GM18868 (cell line): Measurements from ENCODE around the gene KRTAP10-3.
"Not testable (repeated sequence)": the region's sequence is repeated elsewhere in the genome, so short reads cannot be mapped to it uniquely, and the experiment has no call there.

Experiments
- ATAC-seq: cut with Tn5 transposase; IDR thresholded peaks from one replicate; pipeline ENCODE4 v1.9.1; 2021; ENCODE audit warnings: mild to moderate bottlenecking, moderate library complexity; ENCODE audit not compliant: unreplicated experiment

KRTAP10-3 gene

DNA sequence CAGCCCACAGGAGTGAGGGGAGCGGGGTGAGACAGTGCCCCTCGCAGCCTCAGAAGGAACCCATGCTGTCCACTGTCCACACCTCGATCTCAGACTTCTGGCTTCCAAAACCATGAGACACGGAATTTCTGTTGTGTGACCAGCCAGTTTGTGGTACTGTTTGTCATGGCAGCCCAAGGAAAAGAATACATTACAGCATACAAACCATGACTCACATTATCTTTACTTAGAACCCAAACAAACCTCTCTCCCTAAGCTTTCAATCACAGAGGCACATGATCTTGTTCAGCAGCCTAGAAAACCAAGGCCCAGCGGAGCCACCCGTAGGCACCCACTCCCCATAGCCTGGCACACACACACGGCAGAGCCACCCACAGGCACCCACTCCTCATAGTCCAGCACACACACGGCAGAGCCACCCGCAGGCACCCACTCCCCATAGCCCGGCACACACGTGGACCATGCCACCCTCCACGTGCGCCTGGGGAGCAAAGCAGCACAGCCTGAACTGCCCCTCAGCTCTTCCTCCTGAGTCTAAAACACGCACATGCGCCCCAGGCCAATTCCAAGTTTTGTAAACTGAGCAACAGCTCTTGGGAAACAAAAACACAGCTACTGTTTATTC is 14.5 kb upstream of the KRTAP10-3 start:
- no peak for ATAC-seq

DNA sequence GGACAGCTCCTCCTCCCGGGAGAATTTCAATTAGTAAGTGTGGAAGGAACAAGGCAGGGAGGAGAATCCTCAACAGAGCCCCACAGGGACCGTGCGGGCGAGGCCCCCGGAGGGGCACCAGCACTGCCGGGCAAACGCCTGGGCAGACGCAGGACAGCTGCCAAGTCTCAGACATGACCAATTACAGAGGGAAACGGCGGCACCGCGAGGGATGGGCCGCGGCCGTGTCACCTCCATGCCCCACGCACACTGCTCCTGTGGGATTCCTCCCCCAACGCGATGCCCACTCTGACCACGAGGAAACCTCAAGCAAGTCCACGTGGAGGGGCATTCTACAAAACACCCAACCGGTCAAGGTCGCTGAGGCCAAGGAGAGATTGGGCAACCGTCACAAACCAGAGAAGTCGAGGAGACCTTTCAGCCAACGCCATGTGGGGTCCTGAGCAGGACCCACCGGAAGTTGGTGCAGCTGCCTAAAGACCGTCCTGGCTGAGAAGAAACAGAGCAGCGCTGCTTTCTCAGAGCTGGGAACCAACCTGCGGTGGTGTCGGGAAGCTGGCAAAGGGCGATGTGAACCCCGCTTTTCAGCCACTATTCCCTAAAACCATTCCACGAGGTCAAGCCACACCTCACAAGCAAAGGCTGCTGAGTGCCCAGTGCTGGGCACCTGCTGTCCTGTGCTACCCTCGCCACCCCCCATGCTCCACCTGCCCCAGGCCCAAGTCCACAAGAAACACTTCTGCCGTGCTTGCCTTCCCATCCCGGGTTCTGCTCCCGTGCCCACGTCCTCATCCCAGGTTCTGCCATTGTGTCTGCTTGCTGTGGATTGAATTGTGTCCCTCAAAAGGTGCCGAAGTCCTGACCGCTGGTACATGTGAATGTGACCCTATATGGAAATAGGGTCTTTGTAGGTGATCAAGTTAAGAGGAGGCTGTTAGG is 13.5 kb upstream of the KRTAP10-3 start:
- no peak for ATAC-seq

DNA sequence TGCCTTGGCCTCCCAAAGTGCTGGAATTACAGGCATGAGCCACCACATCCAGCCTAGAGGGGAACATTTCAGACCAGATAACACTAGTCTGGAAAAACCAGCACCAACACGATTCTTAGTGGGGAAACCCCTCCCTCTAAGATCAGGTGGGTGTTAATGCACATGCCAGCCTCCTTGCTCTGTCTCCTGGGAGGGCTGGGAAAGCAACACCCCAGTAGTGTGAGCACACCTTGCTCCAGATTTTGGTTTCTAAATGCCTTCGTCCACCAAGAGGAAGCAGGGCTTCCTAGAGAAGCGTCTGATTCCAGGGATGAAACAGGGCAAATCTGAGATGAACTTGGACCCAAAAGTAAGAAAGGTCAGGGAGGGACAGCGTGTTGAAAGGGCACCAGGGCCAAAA is 12.7 kb upstream of the KRTAP10-3 start:
- no peak for ATAC-seq

DNA sequence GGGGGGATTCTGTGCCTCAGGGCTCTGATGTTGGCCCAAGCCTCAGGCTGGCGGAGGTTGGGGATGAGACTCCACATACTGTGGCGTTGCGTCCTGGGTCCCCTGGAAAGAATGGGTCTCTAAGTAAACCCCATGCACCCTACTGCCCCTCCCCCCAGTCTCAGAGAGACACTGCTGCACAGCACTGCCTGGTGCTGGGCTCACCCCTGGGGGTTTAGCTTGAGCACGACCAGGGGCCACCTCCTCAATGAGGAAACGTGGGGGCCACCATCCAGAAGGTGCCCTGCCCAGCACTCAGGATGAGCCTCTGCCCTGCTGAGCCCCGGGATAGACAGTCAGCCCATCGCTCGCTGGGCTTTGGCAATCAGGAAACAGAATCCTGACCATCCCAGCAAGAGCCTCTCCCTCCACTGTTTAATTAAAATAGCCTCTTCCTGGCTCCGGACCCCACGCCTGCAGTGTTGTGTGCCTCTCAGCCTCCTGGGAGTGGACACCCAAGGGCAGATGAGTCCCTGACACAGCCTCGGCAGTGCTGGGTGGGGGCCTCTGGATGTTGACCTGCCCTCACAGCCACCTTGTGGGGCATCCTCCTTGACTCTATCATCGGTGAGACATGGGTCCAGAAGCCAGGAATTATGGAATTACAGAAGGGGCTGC is 11.4 kb upstream of the KRTAP10-3 start:
- no peak for ATAC-seq

DNA sequence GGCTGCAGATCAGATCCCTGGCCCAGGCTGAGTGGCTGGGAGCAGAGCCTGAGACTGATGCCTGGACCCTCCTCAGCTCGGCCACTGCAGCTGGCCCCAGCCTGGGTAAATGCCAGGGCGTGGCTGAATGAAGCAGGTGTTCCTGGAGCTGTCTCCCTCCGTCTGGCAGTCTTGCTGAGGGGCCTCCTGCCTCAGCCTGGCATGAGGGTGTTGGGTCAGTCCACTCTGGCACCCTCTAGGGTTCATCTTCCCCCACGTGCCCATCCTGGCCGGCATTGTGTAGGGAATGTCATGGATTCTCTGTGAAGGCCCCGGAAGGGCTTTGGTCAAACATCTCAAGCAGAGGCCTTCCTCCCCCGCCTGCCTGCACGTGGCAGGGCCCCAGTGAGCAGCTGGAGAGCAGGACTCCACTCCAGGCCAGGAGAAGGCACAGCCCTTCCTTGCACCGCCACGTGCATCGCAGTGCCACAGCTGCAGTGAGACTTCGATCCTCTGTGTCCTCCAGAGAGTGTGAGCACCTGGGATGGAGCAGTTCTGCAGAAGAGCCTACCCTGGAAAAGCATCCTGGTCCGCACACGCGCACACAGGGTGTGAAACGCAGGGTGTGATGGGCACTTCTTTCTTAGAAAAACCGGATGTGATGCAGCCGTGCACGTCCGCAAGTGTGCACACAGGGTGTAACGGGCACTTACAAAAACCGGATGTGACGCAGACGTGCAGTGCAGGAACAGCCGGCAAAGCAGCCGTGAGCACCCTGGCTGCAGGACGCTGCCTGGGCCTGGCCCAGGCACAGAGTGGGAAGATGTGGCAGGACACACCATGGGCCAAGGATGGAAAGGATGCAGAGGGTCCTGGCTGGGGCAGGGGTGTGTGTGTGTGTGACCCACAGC is 10.3 kb upstream of the KRTAP10-3 start:
- no peak for ATAC-seq

DNA sequence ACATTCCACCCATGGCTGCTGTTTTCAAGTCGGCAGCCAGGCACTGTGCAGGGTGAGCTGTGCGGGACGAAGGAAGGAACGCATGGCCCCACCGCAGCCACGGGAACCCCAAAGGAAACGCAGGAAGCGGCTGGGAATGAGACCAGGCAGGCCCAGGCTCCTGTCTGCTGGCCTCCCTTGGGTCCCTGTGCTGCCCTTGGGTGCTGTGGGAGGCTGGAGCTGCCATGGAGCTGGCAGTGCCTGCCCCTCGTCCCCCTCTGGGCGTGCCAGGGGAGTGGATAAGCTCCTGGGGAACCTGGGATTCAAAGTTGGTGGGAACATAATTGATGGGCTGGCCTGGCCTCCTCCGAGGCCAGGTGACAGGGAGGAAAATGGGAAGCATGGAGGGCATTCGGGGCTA is 9.7 kb upstream of the KRTAP10-3 start:
- no peak for ATAC-seq

DNA sequence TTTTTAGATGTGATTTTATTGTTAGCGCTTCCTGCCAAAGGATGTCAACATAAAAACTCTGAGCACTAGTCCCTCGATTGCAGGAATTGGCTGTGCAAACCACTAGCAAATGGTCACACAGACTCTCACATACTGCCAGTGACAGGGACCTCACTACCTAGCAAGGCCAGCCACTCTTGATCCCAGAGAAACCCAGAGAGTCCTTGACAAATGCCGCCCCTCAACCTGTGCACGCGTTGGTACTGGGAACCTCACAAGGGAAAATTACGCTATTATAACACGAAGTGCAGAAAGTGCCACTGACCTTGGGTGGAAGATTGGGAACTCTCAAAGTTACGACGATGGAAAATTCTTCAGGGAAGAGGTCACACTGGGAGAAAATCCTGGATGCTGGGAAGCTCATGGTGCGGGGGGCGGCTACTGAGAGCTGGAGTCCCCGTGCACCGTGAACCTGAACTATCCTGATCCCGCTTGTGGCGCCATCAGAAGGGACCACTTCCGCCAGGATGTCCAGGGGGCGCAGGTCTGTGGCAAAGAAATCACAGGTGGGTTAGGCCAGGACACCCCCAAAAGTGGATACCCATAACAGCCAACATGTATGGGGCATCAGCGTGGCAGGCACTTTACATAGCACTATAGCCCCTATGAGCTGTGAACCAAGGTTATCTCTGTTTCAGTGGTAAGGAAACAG is 9.0 kb upstream of the KRTAP10-3 start:
- ATAC-seq, result no peak

DNA sequence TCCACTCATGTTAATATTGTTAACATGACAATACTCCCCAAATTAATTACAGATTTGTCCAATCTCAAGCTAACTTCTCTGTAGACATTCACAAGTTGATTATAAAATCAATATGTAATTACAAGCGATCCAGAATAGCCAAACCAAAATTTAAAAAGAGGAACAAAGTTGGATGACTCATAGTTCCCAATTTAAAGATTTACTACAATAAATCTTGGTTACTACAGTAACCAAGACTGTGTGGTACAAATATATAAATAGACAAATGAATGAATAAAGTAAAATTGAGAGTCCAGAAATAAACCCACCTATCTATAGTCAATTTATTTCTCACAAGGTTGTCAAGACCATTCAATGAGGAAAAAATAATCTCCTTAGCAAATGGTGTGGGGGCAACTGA is 7.8 kb upstream of the KRTAP10-3 start:
- ATAC-seq, result no peak

DNA sequence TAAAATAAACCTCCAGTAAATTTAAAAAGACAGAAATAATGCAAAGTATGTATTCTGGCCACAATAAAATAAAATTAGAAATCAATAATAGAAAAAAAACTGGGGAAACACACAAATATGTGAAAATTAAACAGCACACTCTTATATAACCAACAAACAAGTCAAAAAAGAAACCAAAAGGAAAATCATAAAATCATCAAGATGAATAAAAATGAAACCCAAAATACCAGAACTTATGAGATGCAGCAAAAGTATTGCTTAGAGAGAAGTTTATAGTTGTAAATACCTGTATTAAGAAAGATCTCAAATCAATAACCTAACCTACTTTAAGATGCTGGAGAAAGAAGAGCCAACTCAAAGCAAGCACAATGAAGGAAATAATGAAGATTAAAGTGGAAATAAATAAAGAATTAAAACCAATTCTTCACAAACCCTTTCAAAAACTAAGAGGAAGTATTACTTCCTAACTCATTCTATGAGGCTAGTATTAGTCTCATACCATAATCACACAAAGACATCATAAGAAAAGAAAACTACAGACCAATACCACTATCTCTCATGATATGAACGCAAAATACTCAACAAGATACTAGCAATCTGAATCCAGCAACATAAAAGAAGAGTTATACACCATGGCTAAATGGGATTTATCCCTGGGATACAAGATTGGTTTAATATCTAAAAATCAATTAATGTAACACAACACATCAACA is 6.4 kb upstream of the KRTAP10-3 start:
- ATAC-seq, result no peak

DNA sequence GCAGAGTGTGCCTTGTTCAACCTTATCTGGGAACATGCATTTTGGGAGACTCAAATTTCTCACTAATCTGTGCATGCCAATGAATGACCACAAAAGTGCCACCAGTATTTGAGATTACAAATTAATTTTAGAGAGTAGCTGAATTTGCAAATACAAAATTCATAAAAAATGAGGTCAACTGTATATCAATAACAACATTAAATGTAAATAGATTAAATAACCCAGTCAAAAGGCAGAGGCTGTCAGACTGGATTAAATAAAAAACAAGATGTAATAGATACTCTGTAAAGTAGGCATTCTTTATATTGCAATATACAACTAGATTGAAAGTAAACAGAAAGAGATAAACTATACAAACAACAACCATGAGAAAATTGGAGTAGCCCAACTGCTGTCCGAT is 5.5 kb upstream of the KRTAP10-3 start:
- ATAC-seq, result no peak

DNA sequence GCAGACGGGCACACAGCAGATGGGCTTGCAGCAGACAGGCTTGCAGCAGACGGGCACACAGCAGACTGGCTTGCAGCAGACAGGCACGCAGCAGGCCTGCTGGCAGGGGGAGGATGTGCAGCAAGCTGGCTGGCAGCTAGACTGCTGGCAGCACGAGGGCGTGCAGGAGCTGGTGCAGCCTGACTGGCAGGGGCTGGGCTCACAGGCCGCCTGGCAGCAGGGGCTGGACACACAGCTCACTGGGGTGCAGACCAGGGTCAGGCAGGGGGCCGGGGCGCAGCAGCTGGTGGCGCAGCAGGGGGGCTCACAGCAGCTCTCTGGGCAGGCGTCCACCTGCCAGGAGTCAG is 293 bp downstream of the KRTAP10-3 start:
- not testable (repeated sequence) for ATAC-seq

DNA sequence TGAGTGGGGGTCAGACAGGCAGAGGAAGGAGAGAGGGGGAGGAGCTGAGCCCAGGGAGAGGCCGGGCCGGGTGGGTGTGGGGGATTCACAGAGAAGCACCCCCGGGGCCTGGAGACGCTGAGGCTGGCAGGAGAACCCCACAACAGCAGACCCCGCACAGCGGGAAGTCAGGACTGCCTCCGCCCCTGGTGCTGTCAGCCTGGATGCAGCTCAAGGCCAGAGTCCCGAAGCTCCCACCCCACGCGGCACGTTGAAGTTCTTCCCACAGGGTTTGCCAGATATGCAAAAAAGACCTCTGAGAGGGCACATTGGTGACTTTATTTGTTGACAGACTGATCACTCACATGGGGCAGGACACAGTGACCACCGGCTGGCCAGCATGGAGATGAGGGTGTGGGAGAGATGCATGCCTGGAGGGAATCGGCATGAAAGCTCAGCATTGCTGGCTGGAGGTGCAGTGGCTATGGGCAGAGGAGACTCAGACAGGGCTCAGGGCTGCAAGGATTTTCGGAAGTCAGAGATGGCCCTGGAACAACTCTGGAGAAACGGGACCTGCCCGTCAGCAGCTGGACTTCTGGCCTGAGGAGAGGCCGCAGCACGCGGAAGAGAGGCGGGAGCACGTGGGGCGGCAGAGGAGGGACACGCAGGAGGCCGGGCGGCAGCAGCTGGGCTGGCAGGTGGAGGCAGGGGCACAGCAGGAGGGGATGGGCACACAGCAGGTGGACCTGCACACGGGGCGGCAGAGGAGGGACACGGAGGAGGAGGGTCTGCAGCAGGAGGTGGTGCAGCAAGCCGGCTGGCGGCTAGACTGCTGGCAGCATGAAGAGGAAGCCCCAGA is 885 bp downstream of the KRTAP10-3 start:
- no peak for ATAC-seq

DNA sequence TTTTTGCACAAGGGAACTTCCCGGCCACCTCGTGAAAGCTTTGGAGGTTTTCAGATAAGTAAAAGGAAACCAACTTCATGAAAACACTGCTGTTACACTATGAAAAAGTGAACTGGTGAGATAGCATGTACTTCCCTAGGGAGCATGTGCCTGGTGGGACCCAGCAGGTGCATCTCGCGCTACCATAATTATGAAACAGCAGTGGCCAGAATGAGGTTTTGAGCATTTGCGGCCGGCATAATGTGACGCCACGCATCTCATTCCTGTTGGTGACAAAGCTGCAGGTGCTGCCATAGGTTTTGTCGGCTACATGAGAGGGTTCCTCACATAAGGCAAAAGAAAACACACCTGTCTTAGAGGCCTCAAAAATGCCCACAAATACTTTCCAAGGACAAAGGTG is 1.7 kb downstream of the KRTAP10-3 start:
- ATAC-seq, result no peak

DNA sequence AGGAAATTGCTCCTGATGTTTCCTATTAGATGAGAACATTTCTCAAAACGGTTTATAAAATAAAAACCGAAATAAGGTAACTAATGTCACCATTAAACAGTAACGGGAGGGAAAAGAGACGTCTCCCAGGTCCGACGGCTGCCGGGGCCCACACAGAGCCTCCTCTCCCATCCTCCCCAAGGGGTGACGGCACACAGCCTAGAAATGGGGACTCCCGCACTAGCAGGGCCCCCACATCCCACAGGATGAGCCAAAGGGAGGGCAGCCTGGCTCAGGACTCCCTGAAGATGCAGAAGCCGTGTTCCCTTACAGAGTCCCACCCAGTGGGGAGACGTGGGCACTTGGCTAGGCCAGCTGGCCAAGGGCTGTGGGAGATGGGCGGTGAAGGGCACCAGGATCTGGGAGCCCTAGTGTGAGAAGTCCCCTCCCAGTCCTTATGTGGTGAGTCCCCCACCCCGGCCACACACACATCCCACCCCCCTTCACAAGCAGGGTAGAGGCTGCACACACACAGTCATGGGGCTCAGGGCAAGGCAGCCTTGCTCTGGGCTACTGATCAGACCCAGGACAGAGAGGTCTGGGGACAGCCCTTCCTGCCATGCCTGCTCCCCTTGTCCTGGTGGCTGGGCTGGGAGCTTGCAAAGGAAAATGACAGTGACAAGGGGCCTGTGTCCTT is 3.3 kb downstream of the KRTAP10-3 start:
- no peak for ATAC-seq

DNA sequence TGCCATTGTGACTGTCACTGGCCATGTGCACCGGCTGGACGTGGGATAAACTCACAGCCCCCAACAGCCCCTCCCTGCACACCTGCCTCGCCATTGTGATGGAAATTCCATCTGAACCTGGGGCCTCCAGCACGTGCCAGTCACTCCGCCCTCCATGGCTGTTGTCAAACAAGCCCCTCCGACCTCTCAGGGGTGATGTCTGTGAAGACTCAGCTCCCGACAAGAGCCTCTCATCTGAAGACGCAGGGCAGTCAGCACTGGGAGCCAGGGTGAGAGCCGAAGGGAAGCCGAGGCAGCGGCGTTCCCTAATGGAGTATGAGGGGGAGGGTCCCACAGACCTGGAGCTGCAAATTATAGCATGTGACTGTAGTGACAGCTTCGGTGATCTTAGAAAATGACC is 5.9 kb downstream of the KRTAP10-3 start:
- ATAC-seq, result no peak

DNA sequence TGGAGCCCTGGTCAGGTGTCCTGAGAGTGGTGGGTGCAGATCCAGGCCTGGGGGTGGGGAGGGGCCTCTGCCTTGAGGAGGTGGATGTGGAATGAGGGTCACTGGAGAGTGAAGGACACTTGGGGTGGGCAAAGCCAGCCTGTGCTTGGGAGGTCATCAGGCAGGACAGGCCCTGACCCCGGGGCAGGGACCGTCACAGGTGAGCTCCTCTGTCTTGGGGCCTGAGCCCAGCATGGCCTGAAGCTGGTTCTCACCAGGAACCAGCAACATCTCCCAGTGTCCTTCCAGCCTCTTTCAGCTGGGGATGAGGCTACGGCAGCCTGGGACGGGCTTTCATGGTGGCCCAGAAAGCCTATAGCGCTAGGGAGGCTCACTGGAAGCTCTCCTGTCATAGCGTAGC is 6.5 kb downstream of the KRTAP10-3 start:
- no peak for ATAC-seq

DNA sequence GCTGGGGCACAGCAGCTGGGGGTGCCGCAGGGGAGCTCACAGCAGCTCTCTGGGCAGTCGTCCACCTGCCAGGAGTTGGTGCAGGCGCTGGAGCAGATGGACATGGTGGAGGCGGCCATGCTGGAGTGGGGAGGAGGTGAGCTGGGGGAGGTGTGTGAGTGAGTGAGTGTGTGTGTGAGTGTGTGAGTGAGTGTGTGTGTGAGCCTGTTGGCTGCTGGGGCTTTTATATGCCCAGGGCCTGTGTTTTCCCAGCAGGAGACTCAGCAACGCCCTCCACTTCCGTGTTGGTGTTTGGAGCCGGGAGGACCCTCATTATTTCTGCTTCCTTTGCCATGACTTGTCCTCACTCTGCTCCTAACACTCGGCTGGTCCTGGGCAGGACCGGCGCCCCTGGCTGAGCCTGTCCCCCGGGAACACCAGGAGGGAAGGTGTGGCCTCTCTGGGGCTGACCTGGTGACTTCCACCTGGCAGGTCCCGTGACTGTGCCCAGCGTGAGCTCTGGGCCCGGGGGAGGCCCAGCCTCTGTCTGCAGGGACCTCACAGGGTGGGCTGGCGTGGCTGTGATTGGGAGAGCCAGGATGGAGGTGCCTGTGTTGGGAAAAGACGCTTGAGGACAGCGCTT is 7.1 kb downstream of the KRTAP10-3 start, which contains the start of gene KRTAP10-2:
Gene KRTAP10-2 (minus strand): TSS at position 166 of the 622 bp plus-strand sequence. CDS start 47 bp downstream, at position 119.
- ATAC-seq, result no peak

DNA sequence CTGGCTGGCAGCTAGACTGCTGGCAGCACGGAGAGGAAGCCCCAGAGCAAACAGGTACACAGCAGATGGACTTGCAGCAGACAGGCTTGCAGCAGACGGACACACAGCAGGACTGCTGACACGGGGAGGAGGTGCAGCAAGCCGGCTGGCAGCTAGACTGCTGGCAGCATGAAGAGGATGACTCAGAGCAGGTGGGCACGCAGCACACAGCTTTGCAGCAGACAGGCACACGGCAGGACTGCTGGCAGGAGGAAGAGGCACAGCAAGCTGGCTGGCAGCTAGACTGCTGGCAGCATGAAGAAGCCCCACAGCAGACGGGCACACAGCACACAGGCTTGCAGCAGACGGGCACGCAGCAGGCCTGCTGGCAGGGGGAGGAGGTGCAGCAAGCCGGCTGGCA is 7.8 kb downstream of the KRTAP10-3 start:
- ATAC-seq, result no peak
